CD14-positive monocyte (primary cell): Measurements from ENCODE around the gene IRGC. TPM values are rescaled to one million over a fixed set of nuclear protein-coding genes. Genes with fewer than 3 reads are reported as not detected.

Experiments used
- DNase-seq, 3 donors: peaks; one replicate each; pipeline ENCODE4 v3.0.0-alpha.2; 2011 to 2022
- H2AFZ ChIP-seq: 2 replicates; pipeline ENCODE4 v1.6.0; 2012; ENCODE audit warnings: mild to moderate bottlenecking, low read depth, low read length, inconsistent platforms; ENCODE audit not compliant: insufficient read depth, poor library complexity, severe bottlenecking
- H3K27ac ChIP-seq, 2 donors: 1 replicate in 1 of 2; 2 replicates in 1 of 2; pipeline ENCODE4 v1.5.1; 2012 to 2013; ENCODE audit warnings: low read length in 2 of 2, control low read depth in 1 of 2, inconsistent platforms in 1 of 2, low read depth in 1 of 2, mild to moderate bottlenecking in 1 of 2
- H3K27me3 ChIP-seq, 2 donors: one replicate each; pipeline versions ENCODE4 v1.6.0 to v1.6.1; 2011 to 2013; ENCODE audit warnings: low read length in 2 of 2; ENCODE audit not compliant: control insufficient read depth in 2 of 2, insufficient read depth in 2 of 2
- H3K36me3 ChIP-seq, 2 donors: replicated peaks in 1 of 2; 1 replicate in 1 of 2; 2 replicates in 1 of 2; pipeline versions ENCODE4 v1.5.1 to v1.6.1; 2012 to 2013; ENCODE audit warnings: low read length in 2 of 2, control low read depth in 1 of 2, inconsistent platforms in 1 of 2, mild to moderate bottlenecking in 1 of 2; ENCODE audit not compliant: insufficient read depth in 2 of 2, control insufficient read depth in 1 of 2
- H3K4me1 ChIP-seq, 2 donors: 1 replicate in 1 of 2; 2 replicates in 1 of 2; pipeline versions ENCODE4 v1.5.1 to v1.6.1; 2012 to 2013; ENCODE audit warnings: low read length in 2 of 2, control low read depth in 1 of 2, inconsistent platforms in 1 of 2, mild to moderate bottlenecking in 1 of 2, moderate library complexity in 1 of 2; ENCODE audit not compliant: insufficient read depth in 2 of 2, control insufficient read depth in 1 of 2
- H3K4me2 ChIP-seq: replicated peaks from 2 replicates; pipeline ENCODE3; 2012; ENCODE audit warnings: low read length, moderate library complexity, mild to moderate bottlenecking; ENCODE audit not compliant: poor library complexity, severe bottlenecking; ENCODE audit errors: extremely low read depth
- H3K4me3 ChIP-seq, 3 experiments: fragments of 200-600 bp in 1 of 3; sonication (generic) in 1 of 3; replicated peaks in 1 of 3; 1 replicate in 2 of 3; 2 replicates in 1 of 3; pipeline ENCODE4 v1.5.1; 2011 to 2013; ENCODE audit warnings: low read length in 3 of 3, mild to moderate bottlenecking in 3 of 3, control low read depth in 2 of 3, low read depth in 2 of 3, inconsistent platforms in 1 of 3, moderate library complexity in 1 of 3
- H3K79me2 ChIP-seq: 2 replicates; pipeline ENCODE4 v1.6.0; 2012; ENCODE audit warnings: mild to moderate bottlenecking, control low read depth, inconsistent platforms, low read length, moderate library complexity; ENCODE audit not compliant: insufficient read depth
- H3K9ac ChIP-seq: 2 replicates; pipeline ENCODE4 v1.6.0; 2017; ENCODE audit warnings: low read length, mild to moderate bottlenecking; ENCODE audit not compliant: insufficient read depth, poor library complexity, severe bottlenecking
- H3K9me3 ChIP-seq, 2 donors: replicated peaks in 1 of 2; 1 replicate in 1 of 2; 2 replicates in 1 of 2; pipeline versions ENCODE4 v1.5.1 to v1.6.1; 2012 to 2013; ENCODE audit warnings: low read length in 2 of 2, control low read depth in 1 of 2; ENCODE audit not compliant: control insufficient read depth in 1 of 2, insufficient read depth in 1 of 2
- H4K20me1 ChIP-seq: 2 replicates; pipeline ENCODE4 v1.6.0; 2012; ENCODE audit warnings: mild to moderate bottlenecking, low read length, control low read depth, moderate library complexity; ENCODE audit not compliant: insufficient read depth
- H3K27ac Mint-ChIP-seq, 7 donors: one replicate each; pipeline ENCODE4 v1.8.0; 2020; ENCODE audit warnings: mild to moderate bottlenecking in 7 of 7, mixed read lengths in 7 of 7, moderate library complexity in 6 of 7, inconsistent platforms in 2 of 7
- H3K27me3 Mint-ChIP-seq, 3 donors: one replicate each; pipeline ENCODE4 v1.8.0; 2021 to 2022; ENCODE audit warnings: low read depth in 3 of 3, mild to moderate bottlenecking in 3 of 3, mixed read lengths in 3 of 3, moderate library complexity in 3 of 3, inconsistent platforms in 1 of 3
- H3K36me3 Mint-ChIP-seq, 2 donors: one replicate each; pipeline ENCODE4 v1.8.0; 2020; ENCODE audit warnings: mixed read lengths in 2 of 2, inconsistent platforms in 1 of 2, mild to moderate bottlenecking in 1 of 2
- H3K4me1 Mint-ChIP-seq: one replicate; pipeline ENCODE4 v1.8.0; 2020; ENCODE audit warnings: mild to moderate bottlenecking, mixed read lengths
- H3K4me3 Mint-ChIP-seq, 2 donors: one replicate each; pipeline ENCODE4 v1.8.0; 2020; ENCODE audit warnings: mild to moderate bottlenecking in 2 of 2, mixed read lengths in 2 of 2, moderate library complexity in 1 of 2
- H3K9me3 Mint-ChIP-seq, 7 donors: one replicate each; pipeline ENCODE4 v1.8.0; 2020 to 2022; ENCODE audit warnings: mixed read lengths in 7 of 7, mild to moderate bottlenecking in 6 of 7, moderate library complexity in 6 of 7, inconsistent platforms in 2 of 7
- WGBS: methylation state at CpG from one replicate; pipeline ENCODE4 v1.1.5; 2013; ENCODE audit warnings: missing lambda C conversion rate; ENCODE audit not compliant: insufficient coverage; 5-methylcytosine and 5-hydroxymethylcytosine counted together
- intact Hi-C, 2 donors: fragments of 100-400 bp; cut with micrococcal nuclease; formaldehyde crosslinking; loops; one replicate each; pipeline versions ENCODE4 v1.15.0 to v1.15.1; 2023
- polyA plus RNA-seq, 3 donors: library from polyadenylated mRNA; depleted of rRNA in 1 of 3; unstranded in 2 of 3; stranded (reverse) in 1 of 3; fragments of 300-500 nt in 2 of 3; fragments of >200 nt in 1 of 3; fragmentation: Illumina TruSeq in 2 of 3; gene quantifications; 1 replicate in 2 of 3; 2 replicates in 1 of 3; pipeline ENCODE4 v1.2.3, GENCODE V29; 2012 to 2021
- TF ChIP-seq, protein P1 (sequence below): fragments of 200-600 bp; IDR thresholded peaks from one replicate; pipeline ENCODE4 v1.8.0; 2022; ENCODE audit warnings: antibody characterized with exemption, mild to moderate bottlenecking

The IRGC gene
- polyA plus RNA-seq, 3 donors: not detected

DNA sequence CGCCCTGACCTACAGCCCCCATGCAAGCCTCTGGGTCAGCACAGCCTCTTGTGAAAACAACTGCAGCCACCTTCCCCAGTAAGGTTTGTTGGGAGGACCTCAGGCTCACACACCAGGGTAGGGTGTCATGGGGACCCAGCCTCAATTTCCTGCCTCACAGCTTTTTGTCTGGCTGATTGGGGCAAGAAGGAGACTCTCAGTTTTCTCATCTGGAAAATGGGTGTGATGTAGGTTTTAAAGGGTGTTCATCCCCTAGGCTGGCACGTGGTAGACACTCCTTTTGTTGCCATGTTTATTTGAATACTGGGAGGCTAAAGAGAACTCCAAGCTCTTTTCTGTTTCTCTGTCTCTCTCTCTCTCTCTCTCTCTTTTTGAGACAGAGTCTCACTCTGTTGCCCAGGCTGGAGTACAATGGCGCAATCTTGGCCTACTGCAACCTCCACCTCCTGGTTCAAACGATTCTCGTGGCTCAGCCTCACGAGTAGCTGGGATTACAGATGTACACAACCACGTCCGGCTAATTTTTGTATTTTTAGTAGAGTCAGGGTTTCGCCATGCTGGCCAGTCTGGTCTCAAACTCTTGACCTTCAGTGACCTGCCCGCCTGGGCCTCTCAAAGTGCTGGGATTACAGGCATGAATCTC lies 27.7 kb upstream of the IRGC start:
- Histone ChIP-seq H3K27ac (peak overlapping the region; percentile 65 to 71), H3K27me3 (no peaks in the 10 kb centered on the region), H3K4me3 (no peak overlapping the region), H3K4me1 (peaks cover 71% of the 10 kb centered on the region in 2 donors), H3K4me2 (no peak overlapping the region), H3K79me2 (no peaks in the 10 kb centered on the region), H3K9me3 (peaks cover 9 to 17% of the 10 kb centered on the region in 2 donors), H3K9ac (no peak overlapping the region), H4K20me1 (no peaks in the 10 kb centered on the region), H3K36me3 (no peaks in the 10 kb centered on the region), H2AFZ (no peak overlapping the region)
- peaks cover 0 to 25% (median 20%) of the 10 kb centered on the region in 7 donors for H3K9me3 Mint-ChIP-seq
- peaks cover 58% of the 10 kb centered on the region for H3K4me1 Mint-ChIP-seq
- DNase-seq: peak; percentile 65 to 76 (median 74)
- no peak overlapping the region for H3K4me3 Mint-ChIP-seq
- intact Hi-C loops: no loop called here
- H3K36me3 Mint-ChIP-seq: peaks cover 0 to 3% of the 10 kb centered on the region in 2 donors
- WGBS: 18% methylated on average over 8 of the region's 10 CpGs
- TF ChIP-seq, protein P1, sequence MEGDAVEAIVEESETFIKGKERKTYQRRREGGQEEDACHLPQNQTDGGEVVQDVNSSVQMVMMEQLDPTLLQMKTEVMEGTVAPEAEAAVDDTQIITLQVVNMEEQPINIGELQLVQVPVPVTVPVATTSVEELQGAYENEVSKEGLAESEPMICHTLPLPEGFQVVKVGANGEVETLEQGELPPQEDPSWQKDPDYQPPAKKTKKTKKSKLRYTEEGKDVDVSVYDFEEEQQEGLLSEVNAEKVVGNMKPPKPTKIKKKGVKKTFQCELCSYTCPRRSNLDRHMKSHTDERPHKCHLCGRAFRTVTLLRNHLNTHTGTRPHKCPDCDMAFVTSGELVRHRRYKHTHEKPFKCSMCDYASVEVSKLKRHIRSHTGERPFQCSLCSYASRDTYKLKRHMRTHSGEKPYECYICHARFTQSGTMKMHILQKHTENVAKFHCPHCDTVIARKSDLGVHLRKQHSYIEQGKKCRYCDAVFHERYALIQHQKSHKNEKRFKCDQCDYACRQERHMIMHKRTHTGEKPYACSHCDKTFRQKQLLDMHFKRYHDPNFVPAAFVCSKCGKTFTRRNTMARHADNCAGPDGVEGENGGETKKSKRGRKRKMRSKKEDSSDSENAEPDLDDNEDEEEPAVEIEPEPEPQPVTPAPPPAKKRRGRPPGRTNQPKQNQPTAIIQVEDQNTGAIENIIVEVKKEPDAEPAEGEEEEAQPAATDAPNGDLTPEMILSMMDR: no peak
- peak overlapping the region; percentile 83 to 95 (median 91) for H3K27ac Mint-ChIP-seq
- peaks cover 0 to 9% (median 3%) of the 10 kb centered on the region in 3 donors for H3K27me3 Mint-ChIP-seq

DNA sequence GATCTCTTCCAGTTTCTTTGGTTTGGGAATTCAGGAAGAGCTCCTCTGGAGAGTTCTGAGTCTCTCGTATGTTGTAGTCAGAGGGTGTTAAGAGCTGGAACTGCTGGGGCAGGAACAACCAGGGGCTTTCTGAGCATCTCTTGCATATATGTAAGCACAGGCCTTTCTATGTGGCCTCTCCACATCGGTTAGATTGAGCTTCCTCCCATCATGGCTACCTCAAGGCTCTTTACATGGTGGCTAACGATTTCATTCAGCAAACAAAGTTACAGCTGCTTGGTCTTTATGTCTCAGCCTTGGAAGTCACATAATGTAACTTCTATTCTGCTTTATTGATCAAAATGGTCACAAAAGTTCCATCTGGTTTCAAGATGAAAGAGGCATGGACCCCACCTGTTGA lies 25.4 kb upstream of the IRGC start:
- peak overlapping the region in 1 of 2 donors; percentile 95 for H3K27ac ChIP-seq
- H3K36me3 ChIP-seq: no peaks in the 10 kb centered on the region
- Mint-ChIP-seq H3K27me3 (peaks cover 0 to 10% (median 3%) of the 10 kb centered on the region in 3 donors), H3K9me3 (peaks cover 0 to 28% (median 20%) of the 10 kb centered on the region in 7 donors), H3K4me1 (peaks cover 66% of the 10 kb centered on the region), H3K36me3 (peaks cover 0 to 3% of the 10 kb centered on the region in 2 donors), H3K27ac (peak overlapping the region in 4 of 7 donors; percentile 59 to 100 (median 84)), H3K4me3 (no peak overlapping the region)
- no peak overlapping the region for H3K4me3 ChIP-seq
- 88% methylated on average over 3 of the region's 3 CpGs for WGBS
- H3K9me3 ChIP-seq: peaks cover 9 to 17% of the 10 kb centered on the region in 2 donors
- TF ChIP-seq, protein P1: no peak
- peaks cover 69 to 75% of the 10 kb centered on the region in 2 donors for H3K4me1 ChIP-seq
- no peaks in the 10 kb centered on the region for H3K27me3 ChIP-seq
- DNase-seq: no peak
- no peaks in the 10 kb centered on the region for H3K79me2 ChIP-seq
- H3K9ac ChIP-seq: no peak overlapping the region
- no peak overlapping the region for H2AFZ ChIP-seq
- no peak overlapping the region for H3K4me2 ChIP-seq
- intact Hi-C loops: no loop called here
- no peaks in the 10 kb centered on the region for H4K20me1 ChIP-seq
